Right lobe of liver (tissue), 6 donors: ENCODE measurements around the gene LGR4. TPM values are rescaled to one million over a fixed set of nuclear protein-coding genes. Genes with fewer than 3 reads are reported as not detected.
A peak's percentile ranks its signal among the peaks of the same experiment; 100 is the strongest.

Experiments
- ATAC-seq, 4 donors: fragments of 200-7000 bp; cut with Tn5 transposase; one replicate each; pipeline ENCODE4 v1.9.1; 2020; ENCODE audit warnings: mild to moderate bottlenecking in 4 of 4, moderate library complexity in 4 of 4
- DNase-seq, 3 donors: peaks; one replicate each; pipeline ENCODE4 v3.0.0-alpha.2; 2020
- H3K27ac ChIP-seq, 3 donors: fragments of 200-600 bp; one replicate each; pipeline ENCODE4 v1.8.0; 2022
- H3K27me3 ChIP-seq, 2 donors: fragments of 200-600 bp; one replicate each; pipeline ENCODE4 v1.8.0; 2022
- H3K36me3 ChIP-seq, 4 donors: fragments of 200-600 bp; sonication (generic) in 1 of 4; one replicate each; pipeline versions ENCODE4 v1.5.1 to v1.8.0; 2017 to 2022; ENCODE audit warnings: control low read depth in 1 of 4
- H3K4me1 ChIP-seq, 4 donors: fragments of 200-600 bp; sonication (generic) in 1 of 4; one replicate each; pipeline versions ENCODE4 v1.5.1 to v1.8.0; 2017 to 2022; ENCODE audit warnings: control low read depth in 1 of 4
- H3K4me3 ChIP-seq, 3 donors: fragments of 200-600 bp; one replicate each; pipeline ENCODE4 v1.8.0; 2022
- H3K9me3 ChIP-seq, 4 donors: fragments of 200-600 bp; sonication (generic) in 1 of 4; one replicate each; pipeline versions ENCODE4 v1.5.1 to v1.8.0; 2017 to 2022; ENCODE audit warnings: control low read depth in 1 of 4
- POLR2A ChIP-seq: fragments of 450-650 bp; IDR thresholded peaks from one replicate; pipeline ENCODE4 v1.6.1; 2017; ENCODE audit warnings: antibody characterized with exemption, mild to moderate bottlenecking
- WGBS: methylation state at CpG from one replicate; pipeline ENCODE4 v1.1.6; 2018; ENCODE audit warnings: low coverage, low lambda C conversion rate; ENCODE audit not compliant: insufficient coverage; ENCODE audit errors: missing lambda C conversion rate; 5-methylcytosine and 5-hydroxymethylcytosine counted together
- intact Hi-C, 2 donors: fragments of 100-400 bp; cut with DNase I; formaldehyde crosslinking; loops; one replicate each; pipeline versions ENCODE4 v1.11.2 to v1.14.1; 2022
- total RNA-seq, 6 experiments: library from RNA; depleted of rRNA in 2 of 6; stranded (reverse); fragments of >200 nt in 2 of 6; fragmentation: NEBNext Ultra II Directional in 3 of 6; extraction: Animal tissue kit (Norgen Biotek cat#: 25700) in 3 of 6; gene quantifications; one replicate each; pipeline versions ENCODE4 v1.1.0 to v1.2.4, GENCODE V29; 2016 to 2023
- TF ChIP-seq, protein P1 (sequence below), 4 donors: fragments of 200-600 bp in 3 of 4; fragments of 450-650 bp in 1 of 4; IDR thresholded peaks; one replicate each; pipeline versions ENCODE4 v1.5.1 to v1.8.0; 2016 to 2022; ENCODE audit warnings: antibody characterized with exemption in 4 of 4, mild to moderate bottlenecking in 2 of 4
- donor health status: DM: no; HTN: yes; CAD: no.
- donor health status: DM: no; HTN: no; CAD: no.
- donor health status: DM: no; HTN: no; CAD: no.
- donor health status: DM: no; HTN: yes; CAD: no.
- donor health status: DM: no; HTN: yes; CAD: no.

Gene LGR4
- total RNA-seq, 6 experiments from 2014 or later, result 32.5 to 46.3 (median 44.1) TPM

DNA sequence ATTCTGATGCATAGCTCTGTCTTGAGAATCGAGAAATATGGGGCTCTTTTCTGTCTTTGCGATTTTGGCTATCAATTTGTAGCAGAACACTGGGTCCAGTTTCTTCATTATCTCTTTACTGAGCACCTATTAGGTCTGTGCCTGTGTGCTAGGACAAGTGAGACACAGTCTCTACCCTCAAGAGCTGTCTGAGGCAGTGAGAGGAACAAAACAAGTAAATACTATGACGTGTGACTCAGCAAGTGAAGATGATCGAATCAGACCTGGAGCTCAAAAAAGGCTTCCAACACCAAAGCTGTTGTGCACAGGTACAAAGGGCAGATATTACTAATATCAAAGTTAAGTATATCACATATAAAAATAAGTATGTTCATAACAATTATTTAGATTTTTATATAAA, 52.4 kb downstream of the LGR4 start:
- DNase-seq (no peak), ATAC-seq (no peak)
- Histone ChIP-seq H3K4me3 (no peak overlapping the region), H3K9me3 (no peaks in the 10 kb centered on the region), H3K27ac (no peak overlapping the region), H3K4me1 (peaks cover 0 to 40% (median 13%) of the 10 kb centered on the region in 4 donors), H3K36me3 (peaks cover 0 to 3% (median 0%) of the 10 kb centered on the region in 4 donors), H3K27me3 (no peaks in the 10 kb centered on the region)
- WGBS, result 76% methylated on average over 4 of the region's 4 CpGs
- intact Hi-C loops, result no loop called here
- no peak for TF ChIP-seq POLR2A
- TF ChIP-seq, protein P1, sequence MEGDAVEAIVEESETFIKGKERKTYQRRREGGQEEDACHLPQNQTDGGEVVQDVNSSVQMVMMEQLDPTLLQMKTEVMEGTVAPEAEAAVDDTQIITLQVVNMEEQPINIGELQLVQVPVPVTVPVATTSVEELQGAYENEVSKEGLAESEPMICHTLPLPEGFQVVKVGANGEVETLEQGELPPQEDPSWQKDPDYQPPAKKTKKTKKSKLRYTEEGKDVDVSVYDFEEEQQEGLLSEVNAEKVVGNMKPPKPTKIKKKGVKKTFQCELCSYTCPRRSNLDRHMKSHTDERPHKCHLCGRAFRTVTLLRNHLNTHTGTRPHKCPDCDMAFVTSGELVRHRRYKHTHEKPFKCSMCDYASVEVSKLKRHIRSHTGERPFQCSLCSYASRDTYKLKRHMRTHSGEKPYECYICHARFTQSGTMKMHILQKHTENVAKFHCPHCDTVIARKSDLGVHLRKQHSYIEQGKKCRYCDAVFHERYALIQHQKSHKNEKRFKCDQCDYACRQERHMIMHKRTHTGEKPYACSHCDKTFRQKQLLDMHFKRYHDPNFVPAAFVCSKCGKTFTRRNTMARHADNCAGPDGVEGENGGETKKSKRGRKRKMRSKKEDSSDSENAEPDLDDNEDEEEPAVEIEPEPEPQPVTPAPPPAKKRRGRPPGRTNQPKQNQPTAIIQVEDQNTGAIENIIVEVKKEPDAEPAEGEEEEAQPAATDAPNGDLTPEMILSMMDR (IDR thresholded peaks at IDR 0.05), result no peak

DNA sequence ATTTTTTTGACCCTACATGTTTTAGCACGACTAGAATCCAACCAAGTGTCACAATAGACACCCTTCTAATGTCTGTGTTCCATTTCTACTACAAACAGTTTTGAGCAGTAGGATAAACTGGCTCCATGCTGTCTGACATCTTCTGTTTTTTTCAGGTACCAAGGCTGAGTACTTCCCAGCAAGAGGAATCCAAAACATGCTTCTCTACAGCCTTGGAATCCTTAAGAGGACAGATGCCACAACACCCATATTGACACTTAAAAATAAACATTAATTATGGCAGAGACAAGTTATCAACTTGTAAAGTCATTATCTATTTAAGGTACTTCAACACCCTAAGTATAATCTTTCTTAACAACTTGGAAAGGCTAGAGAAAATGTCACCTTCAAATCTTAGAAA, 54.2 kb downstream of the LGR4 start:
- DNase-seq (no peak), ATAC-seq (no peak)
- H3K4me3 ChIP-seq, result no peak overlapping the region
- no peaks in the 10 kb centered on the region for H3K9me3 ChIP-seq
- H3K4me1 ChIP-seq, result peaks cover 0 to 35% (median 9%) of the 10 kb centered on the region in 4 donors
- WGBS, result 36% methylated on average over 1 of the region's 1 CpG
- peaks cover 0 to 3% (median 0%) of the 10 kb centered on the region in 4 donors for H3K36me3 ChIP-seq
- H3K27ac ChIP-seq, result no peak overlapping the region
- no peak for TF ChIP-seq POLR2A
- TF ChIP-seq, protein P1 (IDR thresholded peaks at IDR 0.05), result no peak
- intact Hi-C loops, result no loop called here
- no peaks in the 10 kb centered on the region for H3K27me3 ChIP-seq

DNA sequence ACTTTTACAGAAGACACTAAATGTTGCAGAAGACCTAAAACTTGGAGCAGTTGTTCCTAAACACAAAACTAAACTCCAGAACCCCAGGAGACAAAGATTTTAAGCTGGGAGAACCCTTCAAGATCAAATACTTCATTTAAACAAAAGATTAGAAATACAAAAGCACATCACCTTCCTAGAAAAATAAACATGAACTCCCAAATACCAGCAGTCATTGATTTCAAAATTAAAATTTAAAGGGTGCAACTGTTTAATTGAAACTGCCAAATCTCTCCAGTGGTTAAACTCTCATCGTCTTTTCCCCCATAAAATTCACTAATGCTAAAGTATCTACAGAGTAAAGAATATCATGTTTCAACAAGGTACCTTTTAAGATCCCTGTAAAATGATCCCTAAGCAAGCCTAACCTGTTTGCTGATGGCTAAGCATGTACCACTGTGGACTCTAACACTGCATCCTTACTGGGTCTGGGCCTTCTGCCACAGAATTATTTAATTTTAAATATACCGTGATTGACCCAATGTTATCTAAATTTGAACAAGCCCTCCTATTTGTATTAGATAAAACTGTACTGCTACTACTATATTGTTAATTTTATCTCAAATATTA, 55.9 kb downstream of the LGR4 start:
- intact Hi-C loops, result no loop called here
- ATAC-seq (peak; percentile 51 to 69 (median 56)), DNase-seq (no peak)
- Histone ChIP-seq H3K9me3 (no peaks in the 10 kb centered on the region), H3K4me1 (peaks cover 0 to 19% (median 5%) of the 10 kb centered on the region in 4 donors), H3K27ac (no peak overlapping the region), H3K36me3 (peaks cover 0 to 3% (median 0%) of the 10 kb centered on the region in 4 donors), H3K27me3 (no peaks in the 10 kb centered on the region), H3K4me3 (no peak overlapping the region)
- TF ChIP-seq POLR2A, result no peak
- TF ChIP-seq, protein P1 (IDR thresholded peaks at IDR 0.05), result no peak
- 15% methylated on average over 2 of the region's 2 CpGs for WGBS

DNA sequence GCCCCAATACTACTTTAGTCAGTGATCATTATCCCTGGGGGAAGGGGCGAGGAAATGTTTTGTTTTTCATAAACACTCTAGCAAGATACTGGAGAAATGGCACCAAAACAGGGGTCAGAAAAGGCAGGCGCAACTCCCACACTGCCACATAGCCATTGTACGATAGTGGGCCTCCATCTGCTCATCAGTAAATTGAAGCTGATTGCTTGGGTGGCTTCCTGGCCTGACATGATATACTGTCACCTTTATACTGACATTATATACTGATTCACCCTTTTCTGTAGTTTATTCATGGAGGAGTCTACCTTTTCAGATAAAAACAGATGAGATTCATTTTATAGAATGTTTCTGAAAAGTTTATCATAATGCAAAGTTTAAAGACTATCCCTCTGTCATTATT, 57.9 kb downstream of the LGR4 start:
- H3K36me3 ChIP-seq, result no peaks in the 10 kb centered on the region
- no peaks in the 10 kb centered on the region for H3K9me3 ChIP-seq
- DNase-seq (no peak), ATAC-seq (no peak)
- WGBS, result 92% methylated on average over 3 of the region's 3 CpGs
- no peak overlapping the region for H3K4me3 ChIP-seq
- intact Hi-C loops, result no loop called here
- H3K27me3 ChIP-seq, result no peaks in the 10 kb centered on the region
- H3K27ac ChIP-seq, result no peak overlapping the region
- H3K4me1 ChIP-seq, result peaks cover 0 to 14% (median 0%) of the 10 kb centered on the region in 4 donors
- no peak for TF ChIP-seq POLR2A

DNA sequence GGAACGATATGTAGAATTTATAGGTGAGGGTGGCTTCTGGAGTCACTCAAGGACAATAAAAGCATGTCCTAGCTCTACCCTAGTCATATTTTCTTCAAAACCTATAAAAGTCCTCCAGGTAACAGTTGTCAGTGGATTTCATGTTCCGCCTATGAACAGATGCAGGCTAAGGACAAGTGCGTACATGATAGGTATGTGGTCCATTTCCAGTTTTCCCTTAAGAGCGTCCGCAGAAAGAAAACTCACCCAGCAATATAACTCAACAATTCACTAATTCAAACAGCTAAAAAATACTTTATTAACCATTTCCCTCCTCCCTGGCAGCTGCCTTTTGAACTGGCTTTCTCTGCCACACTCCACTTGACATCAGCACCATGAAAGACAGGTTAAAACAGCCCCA, 59.4 kb downstream of the LGR4 start:
- H3K9me3 ChIP-seq, result no peaks in the 10 kb centered on the region
- 92% methylated on average over 5 of the region's 5 CpGs for WGBS
- intact Hi-C loops, result no loop called here

More for the DNA sequence above, 59.4 kb downstream of the LGR4 start:
- TF ChIP-seq POLR2A, result no peak
- Histone ChIP-seq H3K27me3 (no peaks in the 10 kb centered on the region), H3K4me3 (no peak overlapping the region), H3K27ac (no peak overlapping the region), H3K36me3 (no peaks in the 10 kb centered on the region), H3K4me1 (peaks cover 0 to 17% (median 0%) of the 10 kb centered on the region in 4 donors)
- DNase-seq (no peak), ATAC-seq (no peak)
